Renal cortex interstitium (tissue), 11 donors: Measurements from ENCODE around the gene CEP128. TPM values are rescaled to one million over a fixed set of nuclear protein-coding genes. Genes with fewer than 3 reads are reported as not detected.
"Not testable (repeated sequence)": the region's sequence is repeated elsewhere in the genome, so short reads cannot be mapped to it uniquely, and the experiment has no call there.

Experiments
- DNase-seq, 11 donors: peaks; one replicate each; pipeline ENCODE4 v3.0.0-alpha.2; 2013; ENCODE audit warnings: low read depth in 9 of 11, low spot score in 4 of 11; ENCODE audit errors: extremely low read depth in 1 of 11
- polyA plus RNA-seq, 3 donors: library from polyadenylated mRNA; unstranded; fragments of 120-200 nt; gene quantifications; one replicate each; pipeline ENCODE4 v1.2.1, GENCODE V29; 2013; ENCODE audit not compliant: insufficient read length in 3 of 3

The CEP128 gene
- polyA plus RNA-seq, 3 donors, result 5.6 to 6.7 (median 5.9) TPM

DNA sequence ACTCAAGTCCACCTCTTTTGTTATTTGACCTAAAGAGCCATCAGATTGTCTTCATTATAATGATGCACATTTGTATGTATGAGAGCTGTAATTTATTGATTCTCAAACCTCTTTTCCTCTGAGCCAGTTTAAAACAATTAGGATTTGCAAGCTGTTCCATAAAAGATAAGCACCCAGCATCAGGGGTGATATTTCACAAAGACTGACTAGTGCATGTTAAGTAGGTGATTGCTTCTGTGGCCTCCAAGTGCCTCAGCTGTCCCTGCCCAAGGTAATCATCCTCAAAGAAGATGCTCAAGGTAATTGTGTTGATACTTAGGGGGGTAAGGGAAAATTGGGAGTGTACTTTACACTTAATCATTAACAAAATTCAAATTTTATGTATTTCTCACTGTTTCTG, 18.2 kb downstream of the CEP128 start:
- no peak for DNase-seq

DNA sequence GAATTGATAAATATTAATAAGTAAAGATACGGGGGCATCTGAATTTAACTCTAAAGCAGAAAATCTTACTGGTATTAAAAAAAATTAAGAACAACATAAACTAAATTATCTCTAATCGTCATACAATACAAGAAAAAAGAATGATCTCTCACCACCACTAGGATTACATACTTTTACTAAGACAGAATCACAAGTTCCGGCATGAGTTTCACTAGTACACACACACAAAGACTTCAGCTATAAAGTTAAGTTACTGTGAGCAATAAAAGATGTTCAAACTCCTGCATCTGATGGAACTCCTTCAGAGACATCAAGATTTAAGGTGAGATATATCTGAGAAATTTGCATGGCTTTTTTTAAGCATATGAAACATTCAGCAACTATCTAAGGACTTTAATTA, 21.9 kb downstream of the CEP128 start:
- DNase-seq, result no peak

DNA sequence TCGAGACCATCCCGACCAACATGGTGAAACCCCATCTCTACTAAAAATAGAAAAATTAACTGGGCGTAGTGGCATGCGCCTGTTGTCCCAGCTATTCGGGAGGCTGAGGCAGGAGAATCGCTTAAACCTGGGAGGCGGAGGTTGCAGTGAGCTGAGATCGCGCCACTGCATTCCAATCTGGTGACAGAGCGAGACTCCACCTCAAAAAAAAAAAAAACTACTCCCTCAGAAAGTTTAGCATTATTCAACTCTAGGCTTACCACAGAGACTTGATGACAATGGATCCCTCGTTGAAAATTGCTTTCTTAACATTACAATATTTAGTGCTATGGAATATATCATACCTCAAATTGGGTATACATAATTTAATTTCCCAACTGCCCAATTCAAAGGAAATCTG, 29.5 kb downstream of the CEP128 start:
- not testable (repeated sequence) for DNase-seq

DNA sequence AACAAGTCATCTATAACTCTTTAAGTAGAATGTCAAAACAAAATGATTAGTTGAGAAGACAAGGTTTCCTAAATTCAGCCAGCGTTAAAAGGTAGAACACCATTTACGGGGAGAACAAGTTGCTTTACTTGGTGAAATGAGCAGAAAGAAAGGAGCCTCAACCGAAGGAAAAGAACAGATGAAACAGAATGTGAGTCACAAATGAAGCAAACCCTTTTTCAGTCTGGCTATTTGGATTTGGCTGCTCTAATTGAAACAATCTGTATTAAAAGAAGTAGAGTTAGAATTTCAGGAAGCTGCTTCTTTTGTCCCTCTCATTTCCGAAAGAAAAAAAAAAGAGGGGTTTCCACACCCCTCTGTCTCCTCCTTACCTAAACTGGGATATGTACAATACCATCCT, 34.6 kb downstream of the CEP128 start:
- no peak for DNase-seq

DNA sequence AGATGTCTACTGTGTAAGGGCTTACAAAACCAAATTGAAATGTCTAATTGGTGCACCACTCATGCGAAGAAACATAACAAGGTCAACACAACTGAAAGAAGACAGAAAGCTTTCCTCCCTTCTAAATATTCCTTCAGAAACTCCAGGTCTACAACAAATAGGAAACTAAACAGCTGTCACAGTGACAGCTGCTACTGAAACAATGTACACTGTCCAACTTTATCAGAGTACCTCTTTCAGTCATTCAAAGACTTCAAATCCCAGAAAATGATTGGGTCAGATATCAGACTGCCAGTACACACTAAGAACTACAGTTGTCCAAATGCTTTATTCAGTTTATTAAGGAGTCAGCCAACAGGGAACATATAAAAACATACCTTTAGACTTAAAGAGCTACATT, 35.2 kb downstream of the CEP128 start:
- DNase-seq, result no peak

DNA sequence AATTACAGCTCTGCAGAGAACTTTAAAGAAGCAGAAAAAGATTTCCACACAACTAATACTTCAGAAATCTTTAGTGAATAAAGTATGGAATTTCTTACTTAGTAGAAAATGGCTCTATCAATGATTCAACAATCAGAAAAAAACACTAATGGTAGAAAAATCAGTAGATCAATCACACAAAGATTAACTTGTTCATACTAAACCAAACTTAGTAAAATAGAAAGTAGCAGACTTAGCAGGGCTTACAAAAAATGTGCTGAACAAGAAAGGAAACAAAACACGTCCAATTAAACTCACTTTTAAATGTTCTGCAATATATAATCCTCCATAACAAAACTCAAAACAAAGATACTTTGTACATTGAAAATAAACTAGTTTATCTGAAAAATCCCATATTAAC, 38.9 kb downstream of the CEP128 start:
- no peak for DNase-seq

DNA sequence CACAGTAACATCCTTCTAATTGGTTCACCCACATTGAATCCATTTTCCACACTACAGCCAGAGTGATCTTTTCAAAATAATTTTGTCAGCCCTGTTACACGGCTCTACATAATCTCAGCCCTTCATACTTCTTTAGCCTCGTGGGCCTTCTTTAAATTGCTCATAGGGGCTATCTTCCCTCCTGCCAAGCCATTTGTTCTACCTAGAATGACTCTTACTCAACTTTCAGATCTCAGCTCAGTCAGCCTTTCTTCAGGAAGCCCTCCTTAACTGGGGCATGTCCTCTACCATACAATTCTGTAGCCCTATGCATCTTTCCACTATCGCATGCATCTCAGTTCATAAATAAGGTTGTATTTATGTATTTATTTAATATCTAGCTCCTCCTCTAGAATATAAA, 39.7 kb downstream of the CEP128 start:
- DNase-seq, result no peak

DNA sequence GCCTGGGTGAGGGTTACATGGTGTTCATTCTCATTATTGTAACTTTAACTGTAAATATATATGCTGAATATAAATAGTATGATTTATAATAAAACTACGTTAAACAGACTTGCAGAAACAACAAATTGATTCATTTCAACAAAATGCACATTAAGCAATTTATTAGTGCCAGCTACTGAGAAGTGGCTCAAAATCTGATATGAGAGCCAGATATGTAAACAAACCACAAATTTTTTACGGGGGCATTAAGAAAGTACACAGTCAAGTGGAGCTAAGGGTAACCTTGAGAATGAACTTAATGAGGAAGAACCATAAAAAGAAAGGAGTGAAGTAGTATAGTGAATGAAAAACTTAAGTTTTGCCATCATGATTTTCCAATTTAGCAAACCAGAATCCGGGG, 40.3 kb downstream of the CEP128 start:
- no peak for DNase-seq

DNA sequence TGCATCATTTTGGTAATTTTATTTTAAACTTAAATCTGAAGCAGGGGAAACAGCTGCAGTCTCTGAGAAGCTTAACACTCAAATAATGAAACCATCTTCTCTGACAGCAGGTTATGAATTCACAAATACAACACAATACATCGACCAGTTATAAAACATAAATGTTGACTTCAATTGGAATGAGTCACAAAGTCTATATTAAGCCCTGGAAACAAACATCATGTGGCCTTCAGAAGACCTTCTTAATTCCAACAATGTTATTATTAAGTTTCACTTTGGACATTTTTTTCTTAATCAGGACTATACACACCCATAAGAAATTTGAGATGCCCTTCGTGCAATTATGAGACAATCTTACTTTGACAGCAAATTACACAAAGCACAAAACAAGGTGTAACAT, 68.9 kb downstream of the CEP128 start:
- no peak for DNase-seq

DNA sequence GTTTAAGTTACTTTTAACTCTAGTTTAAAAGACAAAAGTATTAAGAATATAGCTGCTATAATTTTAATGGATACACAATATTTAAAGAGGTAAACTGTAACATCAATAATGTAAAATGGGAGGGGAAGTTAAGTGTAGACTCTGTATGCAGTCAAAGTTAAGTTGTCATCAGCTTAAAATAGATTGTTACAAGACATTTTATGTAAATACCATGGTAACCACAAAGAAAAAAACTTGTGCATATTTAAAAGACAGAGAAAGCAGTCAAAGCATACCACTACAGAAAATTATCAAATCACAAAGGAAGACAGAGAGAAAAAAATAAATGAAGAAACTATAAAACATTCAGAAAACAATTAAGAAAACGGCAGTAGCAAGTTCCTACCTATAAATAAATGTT, 73.3 kb downstream of the CEP128 start:
- DNase-seq, result no peak

DNA sequence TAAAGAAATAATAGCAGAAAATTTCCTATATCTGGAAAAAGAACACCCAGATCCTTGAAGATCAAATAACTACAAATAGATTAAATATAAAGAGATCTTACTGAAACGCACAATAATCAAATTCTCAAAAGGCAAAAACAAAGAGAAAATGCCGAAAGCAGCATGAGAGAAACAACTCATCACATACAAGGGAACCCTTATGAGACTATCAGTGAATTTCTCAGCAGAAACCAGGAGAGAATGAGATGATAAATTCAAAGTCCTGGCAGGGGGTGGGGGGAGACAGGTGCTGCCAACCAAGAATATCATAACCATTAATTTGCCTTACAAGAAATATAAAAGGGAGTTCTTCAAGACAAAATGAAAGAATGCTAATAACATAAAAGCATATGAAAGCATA, 73.7 kb downstream of the CEP128 start:
- DNase-seq, result no peak

DNA sequence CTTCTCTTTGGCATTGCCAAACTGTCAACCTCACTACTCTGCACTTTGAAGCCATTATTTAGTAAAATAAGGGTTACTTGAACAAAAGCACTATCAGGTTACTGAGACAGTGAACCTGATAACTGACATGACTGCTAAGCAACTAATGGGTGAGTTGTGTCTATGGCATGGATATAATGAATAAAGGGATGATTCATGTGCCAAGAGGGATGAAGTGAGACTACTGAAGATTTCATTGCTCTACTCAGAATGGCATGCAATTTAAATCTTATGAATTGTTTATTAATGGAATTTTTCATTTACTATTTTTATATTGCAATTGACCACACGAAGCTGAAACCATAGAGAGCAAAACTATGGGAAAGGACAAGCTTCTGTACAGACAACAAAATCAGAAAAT, 74.4 kb downstream of the CEP128 start:
- no peak for DNase-seq

DNA sequence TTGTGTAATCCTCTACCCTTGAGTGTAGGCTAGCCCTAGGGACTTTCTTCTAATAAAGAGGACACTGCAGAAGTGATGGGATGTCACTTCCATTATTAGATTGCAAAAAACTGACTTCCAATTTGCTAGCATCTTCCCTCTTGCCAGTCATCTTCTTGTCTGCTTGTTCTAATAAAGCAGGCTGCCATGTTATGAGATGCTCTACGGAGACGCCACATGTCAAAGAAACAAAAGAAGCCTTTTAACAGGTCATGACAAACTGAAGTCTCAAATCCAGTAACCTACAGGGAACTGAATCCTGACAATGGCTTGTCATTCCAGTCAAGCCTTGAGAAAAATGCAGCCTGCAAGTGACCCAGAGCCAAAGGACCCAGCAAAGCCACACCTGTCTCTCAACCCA, 76.0 kb downstream of the CEP128 start:
- DNase-seq, result no peak

DNA sequence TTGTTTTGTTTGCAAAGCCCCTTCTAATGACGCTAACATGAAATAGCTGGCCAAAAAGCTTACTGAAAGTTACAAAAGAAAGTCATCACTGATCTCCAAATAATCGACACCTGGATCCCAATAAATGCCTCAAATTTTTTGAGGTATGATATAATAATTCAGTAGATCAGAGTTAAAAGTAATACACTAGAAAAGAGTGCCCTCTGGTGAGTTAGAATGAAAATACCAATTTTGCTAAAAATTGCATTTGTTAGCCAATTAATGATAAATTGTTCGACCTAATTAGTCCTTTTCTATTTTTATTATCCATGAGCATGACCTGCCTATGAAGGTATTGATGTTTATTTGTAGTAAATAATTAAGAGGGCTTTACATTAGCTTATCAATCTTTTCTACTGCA, 78.6 kb downstream of the CEP128 start:
- DNase-seq, result no peak

DNA sequence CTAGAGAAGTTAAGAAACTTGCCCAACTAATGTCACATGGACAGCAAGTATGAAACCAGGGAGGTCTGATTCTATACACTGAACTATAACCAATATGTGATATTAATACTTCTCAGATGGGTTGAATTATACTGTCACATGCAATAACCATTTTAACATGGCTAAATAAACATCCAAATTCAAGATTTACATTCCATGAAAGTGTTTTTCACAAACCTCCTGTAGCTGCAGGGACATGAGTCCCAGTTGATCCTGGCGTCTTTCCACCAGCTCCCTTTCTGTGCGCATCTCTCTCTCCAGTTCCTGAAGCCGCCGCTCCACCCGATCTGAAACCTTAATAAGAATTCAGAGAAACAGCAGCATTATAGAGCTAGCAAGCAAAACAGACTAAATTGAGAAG, 79.0 kb downstream of the CEP128 start:
- DNase-seq, result no peak

DNA sequence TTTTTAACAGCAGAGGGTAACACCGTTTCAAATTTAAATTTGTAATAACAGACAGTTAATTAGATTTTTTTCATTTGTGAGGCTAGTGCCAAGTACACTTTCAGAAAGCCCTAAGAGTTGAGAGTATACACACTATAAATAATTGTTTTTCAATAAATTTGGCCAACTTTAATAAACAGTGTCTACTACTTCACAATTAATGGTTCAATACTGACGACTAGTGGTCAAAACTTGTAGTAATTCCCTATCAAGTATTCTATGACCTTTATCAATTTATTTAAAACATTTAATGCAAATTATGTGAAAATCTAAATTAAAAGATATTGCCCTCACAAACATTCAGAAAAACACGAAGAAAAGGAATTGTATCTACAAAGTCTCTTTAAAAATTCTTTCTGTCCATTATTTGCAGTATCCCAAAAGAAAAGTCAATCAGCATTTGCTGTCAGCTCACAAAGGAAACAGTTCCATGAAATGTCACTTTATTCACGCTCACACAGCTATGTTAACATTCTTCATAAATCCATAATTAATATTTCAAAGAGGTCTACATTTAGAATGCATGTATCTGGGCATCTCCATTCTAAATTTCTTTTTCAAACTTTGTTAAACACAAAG, 91.2 kb downstream of the CEP128 start:
- peak in 9 of 11 donors; percentile 3 to 24 (median 11) for DNase-seq

DNA sequence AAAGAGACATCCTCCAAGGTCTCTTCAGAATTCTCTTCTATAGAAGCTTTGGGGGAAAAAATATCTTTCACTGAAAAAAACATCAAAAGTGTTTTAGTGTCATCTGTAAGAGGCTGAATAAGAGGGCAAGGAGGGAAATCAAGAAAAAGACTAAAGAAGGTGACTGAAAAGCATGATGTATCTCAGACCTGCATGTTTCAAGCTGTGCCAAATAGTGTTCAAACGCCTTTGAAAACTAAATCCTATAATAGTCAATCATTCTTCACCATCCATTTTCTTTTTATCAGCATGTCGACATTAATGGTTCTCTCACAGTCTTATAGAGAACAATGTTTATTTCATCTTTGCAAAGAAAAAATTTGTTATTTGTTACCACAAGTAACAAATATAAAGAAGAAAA, 94.5 kb downstream of the CEP128 start:
- no peak for DNase-seq

DNA sequence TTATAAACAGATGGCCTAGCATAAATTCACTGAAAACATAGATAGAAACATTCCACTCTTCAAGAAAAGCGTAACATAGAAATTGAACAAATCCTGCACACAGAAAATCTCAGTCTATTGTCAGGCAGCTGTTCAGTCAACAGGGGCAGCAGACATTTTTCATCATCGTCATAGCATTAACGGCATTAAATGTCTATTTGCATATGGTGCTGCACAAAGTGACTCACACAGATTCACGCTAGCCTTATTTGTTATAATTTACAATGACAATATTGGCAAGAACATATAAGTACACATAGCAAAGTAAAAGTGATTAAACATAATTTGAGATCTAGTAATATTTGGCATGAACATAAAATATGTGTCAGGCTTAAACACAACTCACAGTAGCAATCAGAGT, 95.7 kb downstream of the CEP128 start:
- DNase-seq, result no peak

DNA sequence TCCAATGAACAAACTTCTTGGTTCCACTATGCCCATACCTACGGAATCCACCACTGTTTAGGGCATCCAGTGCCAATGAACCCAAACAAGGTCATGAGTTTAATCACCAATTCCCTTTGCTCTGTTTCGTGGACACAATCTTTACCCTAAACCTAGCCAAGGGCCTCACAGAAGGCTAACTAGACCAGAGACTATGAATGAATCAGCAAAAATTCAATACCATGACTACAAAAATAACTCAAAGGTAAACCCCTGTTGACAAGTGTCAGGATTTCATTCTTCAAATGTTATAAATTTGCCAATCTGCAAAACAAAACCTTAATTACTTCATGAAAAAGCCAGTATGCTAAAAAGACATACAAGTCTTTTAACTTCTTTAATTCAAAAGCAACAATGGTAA, 96.7 kb downstream of the CEP128 start:
- DNase-seq, result no peak

DNA sequence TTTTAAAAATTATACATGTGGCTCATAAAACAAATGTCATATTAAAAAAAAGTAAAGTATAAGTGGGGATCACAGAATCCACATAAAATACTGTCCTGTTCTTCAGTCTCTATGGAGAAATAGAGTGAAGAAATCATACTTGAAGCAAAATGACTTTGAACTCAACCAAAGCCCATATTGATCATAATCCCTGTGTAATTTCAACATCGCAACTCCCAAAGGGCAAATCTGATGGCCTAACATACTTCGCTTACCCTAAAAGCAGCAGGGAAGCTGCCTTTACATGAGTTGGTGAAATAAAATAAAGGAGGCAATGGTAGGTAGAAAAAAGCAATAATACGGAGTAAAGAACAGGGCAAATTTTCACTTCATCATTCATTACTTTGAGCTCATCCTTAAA, 101.8 kb downstream of the CEP128 start:
- no peak for DNase-seq

DNA sequence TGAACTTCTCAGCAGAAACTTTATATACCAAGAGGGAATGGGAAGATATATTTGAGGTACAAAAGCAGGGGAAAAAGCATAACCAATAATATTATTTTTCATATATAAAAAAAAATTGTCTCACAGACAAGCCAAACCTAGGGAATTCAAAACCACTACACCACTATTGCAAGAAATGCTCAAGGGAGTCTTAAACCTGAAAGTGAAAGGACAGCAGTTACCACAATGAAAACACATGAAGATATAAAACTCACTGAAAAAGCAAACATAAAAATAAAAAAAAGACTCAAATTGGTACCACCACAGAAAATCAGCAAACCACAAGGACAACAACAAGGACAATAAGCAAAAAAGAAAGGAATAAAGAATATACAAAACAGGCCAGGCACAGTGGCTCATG, 131.9 kb downstream of the CEP128 start:
- no peak for DNase-seq

DNA sequence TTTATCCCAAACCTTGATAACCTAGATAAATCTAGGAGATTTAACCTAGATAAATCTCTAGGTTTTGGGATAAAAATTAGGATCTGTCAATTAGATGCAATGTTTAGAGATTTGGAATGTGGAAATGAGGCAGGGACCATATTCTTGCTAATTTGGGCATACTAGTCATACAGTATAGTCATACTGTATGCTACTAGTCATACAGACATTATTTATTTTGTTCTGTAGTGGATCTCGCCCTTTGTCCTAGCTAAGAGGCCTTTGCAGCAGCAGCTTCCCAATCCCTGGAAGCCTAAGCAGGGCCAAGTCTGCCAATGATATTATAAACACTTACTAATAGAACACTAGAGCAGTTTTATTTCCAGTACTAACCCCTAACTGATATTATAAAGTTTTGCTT, 136.4 kb downstream of the CEP128 start:
- DNase-seq, result no peak
